ENCODE data around the gene PAXX. TPM values are rescaled to one million over a fixed set of nuclear protein-coding genes. Genes with fewer than 3 reads are reported as not detected.

PAXX gene
- total and polyA plus RNA-seq, 9 of the 15 experiments (the other 6 are each of a cell fraction or from before 2014, with no cell fraction given): 1.2 to 175 (median 38.5) TPM

- TF ChIP-seq, protein P1, sequence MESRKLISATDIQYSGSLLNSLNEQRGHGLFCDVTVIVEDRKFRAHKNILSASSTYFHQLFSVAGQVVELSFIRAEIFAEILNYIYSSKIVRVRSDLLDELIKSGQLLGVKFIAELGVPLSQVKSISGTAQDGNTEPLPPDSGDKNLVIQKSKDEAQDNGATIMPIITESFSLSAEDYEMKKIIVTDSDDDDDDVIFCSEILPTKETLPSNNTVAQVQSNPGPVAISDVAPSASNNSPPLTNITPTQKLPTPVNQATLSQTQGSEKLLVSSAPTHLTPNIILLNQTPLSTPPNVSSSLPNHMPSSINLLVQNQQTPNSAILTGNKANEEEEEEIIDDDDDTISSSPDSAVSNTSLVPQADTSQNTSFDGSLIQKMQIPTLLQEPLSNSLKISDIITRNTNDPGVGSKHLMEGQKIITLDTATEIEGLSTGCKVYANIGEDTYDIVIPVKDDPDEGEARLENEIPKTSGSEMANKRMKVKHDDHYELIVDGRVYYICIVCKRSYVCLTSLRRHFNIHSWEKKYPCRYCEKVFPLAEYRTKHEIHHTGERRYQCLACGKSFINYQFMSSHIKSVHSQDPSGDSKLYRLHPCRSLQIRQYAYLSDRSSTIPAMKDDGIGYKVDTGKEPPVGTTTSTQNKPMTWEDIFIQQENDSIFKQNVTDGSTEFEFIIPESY (CRISPR knock-in tag; IDR thresholded peaks at IDR 0.05): no peak; the same call in 1 of the 2 replicates
- no peak for TF ChIP-seq CREBBP (IDR thresholded peaks at IDR 0.05; ENCODE audit: low read depth, low read length)
- TF ChIP-seq SMARCE1 (IDR thresholded peaks at IDR 0.05): no peak
- TF ChIP-seq RBM34 (IDR thresholded peaks at IDR 0.05; ENCODE audit: borderline replicate concordance, insufficient read depth, low read length): no peak
- no peak for TF ChIP-seq ATF2 (CRISPR knock-in tag; IDR thresholded peaks at IDR 0.05)
- TF ChIP-seq KAT8 (IDR thresholded peaks at IDR 0.05; ENCODE audit: low read depth): no peak
- no peak for TF ChIP-seq HMBOX1 (IDR thresholded peaks at IDR 0.05)
- TF ChIP-seq RCOR1 (IDR thresholded peaks at IDR 0.05; ENCODE audit: borderline replicate concordance in 1 of 2, low read depth in 2 of 2, low read length in 2 of 2): peak in 1 of 2 experiments; percentile 69; a peak in 2 of 4 replicates
- TF ChIP-seq ZNF280B (CRISPR knock-in tag; IDR thresholded peaks at IDR 0.05): no peak
- TF ChIP-seq MYC (IDR thresholded peaks at IDR 0.05; ENCODE audit: low read depth, low read length): no peak; the same call in 1 of the 2 replicates
- no peak for TF ChIP-seq MYC (CRISPR knock-in tag; IDR thresholded peaks at IDR 0.05; ENCODE audit: borderline replicate concordance, low read depth)
- peak; percentile 15 for TF ChIP-seq CCNT2 (IDR thresholded peaks at IDR 0.05; ENCODE audit: borderline replicate concordance, extremely low read depth, insufficient read length, low read depth, low read length)
- no peak for TF ChIP-seq SETDB1 (IDR thresholded peaks at IDR 0.05; ENCODE audit: low read length)
- no peak for TF ChIP-seq ELK1 (CRISPR knock-in tag; IDR thresholded peaks at IDR 0.05)
- no peak for TF ChIP-seq ZBTB49 (CRISPR knock-in tag; IDR thresholded peaks at IDR 0.05; ENCODE audit: borderline replicate concordance)
Observed at GRCh38 chr9:136949817-136950655, 42.2 kb upstream of the PAXX start (continued).

Measured in K562 (cell line).